Measurements from ENCODE around the gene POLN. TPM values are rescaled to one million over a fixed set of nuclear protein-coding genes. Genes with fewer than 3 reads are reported as not detected.

Gene POLN
- total RNA-seq, 1 donor from 2014 or later: 0.21 TPM

DNA sequence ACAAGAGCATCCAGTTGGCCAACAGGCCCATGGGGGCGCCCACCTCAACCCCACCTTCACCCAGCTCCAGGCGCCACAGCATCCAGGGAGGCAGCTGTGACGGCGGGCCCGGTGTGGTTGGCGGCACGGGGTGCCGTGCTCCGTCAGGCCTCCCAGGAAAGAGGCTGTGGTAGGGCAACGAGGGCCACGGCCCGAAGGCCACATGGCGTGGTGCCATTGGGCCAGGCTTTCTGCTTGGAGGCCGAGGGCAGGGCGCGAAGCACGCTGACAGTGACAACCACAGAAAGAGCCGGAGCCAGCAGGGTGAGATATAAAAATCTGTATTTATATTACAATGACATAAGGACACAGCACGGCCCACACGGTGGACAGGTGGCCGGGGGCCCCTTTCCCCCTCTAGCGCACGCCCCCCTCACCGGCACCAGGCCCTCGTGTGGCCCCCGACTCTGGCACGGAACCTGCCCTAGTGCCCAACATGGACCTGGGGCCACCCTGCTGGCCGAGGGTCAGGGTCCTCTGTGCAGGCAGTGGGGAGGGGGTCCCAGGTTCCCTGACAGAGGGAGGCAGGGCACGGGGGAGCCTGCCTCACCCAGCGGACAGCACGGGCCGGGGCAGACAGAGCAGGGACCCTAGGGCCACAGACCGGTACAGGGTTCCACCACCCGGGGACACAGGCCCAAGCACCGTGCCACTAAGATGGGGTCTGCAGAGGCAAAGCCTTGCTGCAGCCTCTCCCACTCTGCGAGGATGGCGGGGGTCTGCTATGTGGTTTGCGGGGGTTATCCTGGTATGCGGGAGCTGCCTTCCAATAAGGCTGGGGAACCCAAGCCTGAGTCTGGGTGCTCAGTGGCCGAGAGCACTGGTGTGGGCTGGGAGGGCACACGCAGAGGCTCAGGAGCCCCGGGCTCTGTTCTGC lies 5.5 kb upstream of the POLN start:
- intact Hi-C loops (cut with DNase I): loop anchor here (10.0 kb wide), 1 partner anchor 1707 kb away; no protein-coding TSS in a partner anchor
- Histone ChIP-seq H3K4me1 (peaks cover 0 to 12% of the 10 kb centered on the region in 2 donors), H3K27me3 (no peaks in the 10 kb centered on the region), H3K4me3 (no peak overlapping the region), H3K9me3 (no peaks in the 10 kb centered on the region), H3K27ac (peak overlapping the region in 1 of 2 donors; percentile 11), H3K36me3 (peaks cover 39 to 50% of the 10 kb centered on the region in 2 donors)
- TF ChIP-seq, protein P1, sequence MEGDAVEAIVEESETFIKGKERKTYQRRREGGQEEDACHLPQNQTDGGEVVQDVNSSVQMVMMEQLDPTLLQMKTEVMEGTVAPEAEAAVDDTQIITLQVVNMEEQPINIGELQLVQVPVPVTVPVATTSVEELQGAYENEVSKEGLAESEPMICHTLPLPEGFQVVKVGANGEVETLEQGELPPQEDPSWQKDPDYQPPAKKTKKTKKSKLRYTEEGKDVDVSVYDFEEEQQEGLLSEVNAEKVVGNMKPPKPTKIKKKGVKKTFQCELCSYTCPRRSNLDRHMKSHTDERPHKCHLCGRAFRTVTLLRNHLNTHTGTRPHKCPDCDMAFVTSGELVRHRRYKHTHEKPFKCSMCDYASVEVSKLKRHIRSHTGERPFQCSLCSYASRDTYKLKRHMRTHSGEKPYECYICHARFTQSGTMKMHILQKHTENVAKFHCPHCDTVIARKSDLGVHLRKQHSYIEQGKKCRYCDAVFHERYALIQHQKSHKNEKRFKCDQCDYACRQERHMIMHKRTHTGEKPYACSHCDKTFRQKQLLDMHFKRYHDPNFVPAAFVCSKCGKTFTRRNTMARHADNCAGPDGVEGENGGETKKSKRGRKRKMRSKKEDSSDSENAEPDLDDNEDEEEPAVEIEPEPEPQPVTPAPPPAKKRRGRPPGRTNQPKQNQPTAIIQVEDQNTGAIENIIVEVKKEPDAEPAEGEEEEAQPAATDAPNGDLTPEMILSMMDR (IDR thresholded peaks at IDR 0.05): no peak
- DNase-seq (ENCODE audit: low spot score in 2 of 2): peak in 1 of 2 donors; percentile 61

DNA sequence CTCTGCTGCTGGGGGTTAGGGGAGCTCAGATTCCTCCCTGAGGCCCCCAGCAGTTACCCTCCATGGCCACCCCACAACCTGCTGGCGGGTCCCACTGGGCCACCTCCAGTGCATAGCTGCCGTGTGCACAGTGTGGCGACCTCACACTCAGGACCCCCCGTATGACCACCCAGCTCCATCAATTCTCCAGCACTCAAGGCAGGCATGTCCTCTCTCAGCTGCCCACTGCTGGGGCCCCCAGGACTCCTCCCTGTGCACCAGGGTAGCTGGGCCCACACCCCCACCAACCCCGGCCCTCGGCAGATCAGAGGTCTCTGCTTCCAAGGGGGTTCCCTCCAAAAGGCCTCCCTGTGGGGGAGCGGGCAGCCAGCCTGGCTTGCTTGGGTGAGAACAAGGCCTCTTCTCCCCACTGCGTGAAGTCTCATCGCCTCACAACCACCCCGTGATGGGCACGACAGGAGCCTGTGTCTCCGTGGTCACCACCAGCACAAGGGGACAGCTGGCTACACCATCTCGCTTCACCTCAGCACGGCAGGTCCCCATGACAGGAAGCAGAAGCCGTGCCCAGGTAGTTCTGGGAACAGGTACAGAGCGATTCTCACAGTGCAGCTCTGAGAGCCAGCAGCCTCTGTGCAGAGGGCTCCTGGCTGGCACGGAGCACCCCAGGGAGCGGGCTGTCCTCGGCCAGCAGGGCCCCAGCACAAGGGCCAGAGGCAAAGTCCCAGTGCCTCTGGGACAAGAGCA lies 4.6 kb upstream of the POLN start:
- TF ChIP-seq, protein P1 (IDR thresholded peaks at IDR 0.05): no peak
- H3K27ac ChIP-seq: peak overlapping the region; percentile 41 to 66
- H3K4me3 ChIP-seq: no peak overlapping the region
- peaks cover 0 to 13% of the 10 kb centered on the region in 2 donors for H3K4me1 ChIP-seq
- no peaks in the 10 kb centered on the region for H3K27me3 ChIP-seq
- H3K9me3 ChIP-seq: no peaks in the 10 kb centered on the region
- DNase-seq (ENCODE audit: low spot score in 2 of 2): peak; percentile 6 to 52
- intact Hi-C loops (cut with DNase I): loop anchor here (10.0 kb wide), 1 partner anchor 1708 kb away; no protein-coding TSS in a partner anchor
- peaks cover 35 to 42% of the 10 kb centered on the region in 2 donors for H3K36me3 ChIP-seq

DNA sequence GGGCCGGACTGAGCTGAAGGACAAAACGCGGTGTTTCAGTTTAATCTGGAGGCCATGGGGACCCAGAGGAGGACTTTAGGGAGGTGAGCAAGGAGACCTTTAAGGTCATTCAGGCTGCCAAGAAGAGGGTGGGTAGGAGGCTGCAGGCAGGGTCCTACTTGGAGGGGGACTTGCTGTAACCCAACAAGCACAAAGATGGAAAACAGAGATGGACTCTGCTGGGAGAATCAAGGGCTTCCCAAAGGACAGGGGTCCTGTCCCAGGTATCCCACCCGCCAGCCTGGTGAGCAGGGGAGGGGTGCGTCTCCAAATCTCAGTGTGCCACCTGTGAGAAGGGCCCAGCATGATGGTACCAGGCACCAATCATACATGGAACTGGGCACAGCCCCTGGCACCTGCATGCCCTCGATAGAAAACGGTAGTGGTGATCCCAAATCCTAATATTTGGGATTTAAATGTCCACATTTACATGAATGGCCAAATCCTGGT lies 3.9 kb upstream of the POLN start:
- Histone ChIP-seq H3K9me3 (no peaks in the 10 kb centered on the region), H3K4me3 (no peak overlapping the region), H3K36me3 (peaks cover 27 to 35% of the 10 kb centered on the region in 2 donors), H3K27me3 (no peaks in the 10 kb centered on the region), H3K4me1 (peaks cover 0 to 16% of the 10 kb centered on the region in 2 donors), H3K27ac (peak overlapping the region; percentile 41 to 66)
- intact Hi-C loops (cut with DNase I): loop anchor here (10.0 kb wide), 1 partner anchor 1709 kb away; no protein-coding TSS in a partner anchor
- TF ChIP-seq, protein P1 (IDR thresholded peaks at IDR 0.05): no peak
- DNase-seq (ENCODE audit: low spot score in 2 of 2): no peak

DNA sequence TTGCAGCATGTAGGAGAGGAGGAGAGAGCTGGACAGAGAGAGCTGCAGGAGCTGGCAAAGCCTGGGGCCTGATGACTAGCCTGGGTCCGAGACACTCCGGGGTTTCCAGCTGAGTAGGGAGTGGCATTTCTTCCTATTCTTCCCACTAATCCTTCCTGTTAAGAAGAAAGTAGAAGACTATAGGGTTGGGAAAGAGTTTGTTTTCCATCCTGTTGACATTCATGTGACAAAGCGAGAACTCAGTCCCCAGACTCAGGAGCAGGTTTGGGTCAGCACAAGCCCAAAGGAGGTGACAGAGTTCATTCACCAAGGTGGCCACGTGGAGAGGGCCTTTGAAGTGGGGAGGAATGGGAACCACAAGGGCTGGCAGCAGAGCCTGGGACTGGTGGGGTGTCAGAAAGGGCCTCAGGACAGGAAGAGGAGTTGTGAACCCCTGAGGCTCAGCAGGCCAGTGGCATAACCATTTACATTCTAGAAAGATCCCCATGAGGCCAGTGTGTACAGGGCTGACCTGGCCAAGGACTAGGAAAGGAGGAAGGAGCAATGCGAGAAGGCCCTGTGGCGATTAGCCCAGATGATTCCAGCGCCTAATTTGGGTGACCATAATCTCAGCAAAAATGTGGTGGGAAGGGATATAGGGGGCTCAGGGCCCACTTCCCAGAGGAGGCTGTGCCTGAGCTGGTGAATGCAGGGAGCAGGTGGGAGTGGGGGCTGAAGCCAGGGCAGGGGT lies 3.3 kb upstream of the POLN start:
- no peak overlapping the region for H3K4me3 ChIP-seq
- TF ChIP-seq, protein P1 (IDR thresholded peaks at IDR 0.05): no peak
- H3K27ac ChIP-seq: peak overlapping the region; percentile 41 to 66
- peaks cover 21 to 28% of the 10 kb centered on the region in 2 donors for H3K36me3 ChIP-seq
- H3K27me3 ChIP-seq: no peaks in the 10 kb centered on the region
- H3K9me3 ChIP-seq: no peaks in the 10 kb centered on the region
- DNase-seq (ENCODE audit: low spot score in 2 of 2): no peak
- intact Hi-C loops (cut with DNase I): loop anchor here (10.0 kb wide), 1 partner anchor 1710 kb away; no protein-coding TSS in a partner anchor
- peaks cover 0 to 22% of the 10 kb centered on the region in 2 donors for H3K4me1 ChIP-seq

Measured in ascending aorta (tissue), 2 donors.